Thymus (tissue), 11 donors: ENCODE measurements around the gene GHDC. TPM values are rescaled to one million over a fixed set of nuclear protein-coding genes. Genes with fewer than 3 reads are reported as not detected.
"Not testable (repeated sequence)": the region's sequence is repeated elsewhere in the genome, so short reads cannot be mapped to it uniquely, and the experiment has no call there.

Experiments
- DNase-seq, 9 donors: peaks; one replicate each; pipeline ENCODE4 v3.0.0-alpha.2; 2013; ENCODE audit warnings: low spot score in 9 of 9, low read depth in 6 of 9, missing footprints in 1 of 9
- H3K27ac ChIP-seq, 2 donors: one replicate each; pipeline ENCODE4 v1.5.1; 2013; ENCODE audit warnings: control low read depth in 1 of 2, low read depth in 1 of 2, low read length in 1 of 2, mild to moderate bottlenecking in 1 of 2, moderate library complexity in 1 of 2
- H3K27me3 ChIP-seq, 2 donors: one replicate each; pipeline ENCODE4 v1.5.1; 2013; ENCODE audit warnings: low read length in 1 of 2; ENCODE audit not compliant: control insufficient read depth in 2 of 2, insufficient read depth in 1 of 2
- H3K36me3 ChIP-seq, 2 donors: one replicate each; pipeline ENCODE4 v1.5.1; 2013; ENCODE audit warnings: low read length in 1 of 2, mild to moderate bottlenecking in 1 of 2, moderate library complexity in 1 of 2; ENCODE audit not compliant: control insufficient read depth in 2 of 2, insufficient read depth in 2 of 2
- H3K4me1 ChIP-seq, 2 donors: one replicate each; pipeline ENCODE4 v1.5.1; 2013; ENCODE audit warnings: low read length in 2 of 2; ENCODE audit not compliant: control insufficient read depth in 2 of 2, insufficient read depth in 2 of 2
- H3K4me3 ChIP-seq, 2 donors: one replicate each; pipeline ENCODE4 v1.5.1; 2013; ENCODE audit warnings: low read length in 2 of 2, control low read depth in 1 of 2, mild to moderate bottlenecking in 1 of 2
- H3K9me3 ChIP-seq, 2 donors: one replicate each; pipeline ENCODE4 v1.5.1; 2013; ENCODE audit warnings: low read length in 1 of 2, mild to moderate bottlenecking in 1 of 2; ENCODE audit not compliant: control insufficient read depth in 2 of 2, insufficient read depth in 1 of 2
- WGBS: extraction: QIAGEN DNeasy Blood & Tissue Kit; methylation state at CpG from one replicate; pipeline ENCODE4 v1.1.7; 2013; 5-methylcytosine and 5-hydroxymethylcytosine counted together
- polyA plus RNA-seq: library from polyadenylated mRNA; stranded (reverse); fragments of 200-250 nt; gene quantifications from one replicate; pipeline ENCODE4 v1.2.3, GENCODE V29; 2013
- total RNA-seq: library from RNA; stranded (reverse); fragments of 120-200 nt; gene quantifications from one replicate; pipeline ENCODE4 v1.2.4, GENCODE V29; 2013
- donor health status: healthy.

GHDC gene
- total and polyA plus RNA-seq, 2 donors = 8.6 to 19.6 TPM

DNA sequence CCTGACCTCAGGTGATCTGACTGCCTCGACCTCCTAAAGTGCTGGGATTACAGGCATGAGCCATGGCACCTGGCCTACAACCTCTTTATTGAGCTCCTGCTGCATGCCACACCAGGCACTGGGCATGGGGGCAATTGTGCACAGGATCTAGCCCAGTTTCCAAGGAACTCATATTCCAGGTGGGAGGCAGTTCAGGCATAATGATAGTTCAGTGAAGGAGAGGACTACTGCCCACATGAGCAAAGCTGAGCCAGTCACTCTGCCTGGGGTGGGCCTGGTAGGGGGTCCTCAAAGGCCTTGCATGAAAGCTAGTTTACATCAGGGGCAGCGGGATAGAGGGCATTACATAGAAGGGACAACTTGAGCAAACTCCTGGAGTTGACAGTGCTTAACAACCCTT, 6.5 kb downstream of the GHDC start:
- H3K4me3 ChIP-seq = no peak overlapping the region
- no peak overlapping the region for H3K27ac ChIP-seq
- H3K4me1 ChIP-seq = peaks cover 10 to 32% of the 10 kb centered on the region in 2 donors
- H3K36me3 ChIP-seq = peaks cover 0 to 2% of the 10 kb centered on the region in 2 donors
- DNase-seq = no peak
- WGBS = 95% methylated on average over 2 of the region's 2 CpGs
- peaks cover 0 to 16% of the 10 kb centered on the region in 2 donors for H3K27me3 ChIP-seq
- H3K9me3 ChIP-seq = no peaks in the 10 kb centered on the region

GRCh38 chr17:42186191-42186590, 8.1 kb downstream of the GHDC start:
- Histone ChIP-seq H3K27me3 (peaks cover 11 to 32% of the 10 kb centered on the region in 2 donors), H3K4me1 (peaks cover 15 to 36% of the 10 kb centered on the region in 2 donors)
- H3K27ac ChIP-seq, H3K4me3 ChIP-seq, H3K9me3 ChIP-seq, H3K36me3 ChIP-seq, DNase-seq: not testable (repeated sequence)
- 91% methylated on average over 5 of the region's 5 CpGs for WGBS

DNA sequence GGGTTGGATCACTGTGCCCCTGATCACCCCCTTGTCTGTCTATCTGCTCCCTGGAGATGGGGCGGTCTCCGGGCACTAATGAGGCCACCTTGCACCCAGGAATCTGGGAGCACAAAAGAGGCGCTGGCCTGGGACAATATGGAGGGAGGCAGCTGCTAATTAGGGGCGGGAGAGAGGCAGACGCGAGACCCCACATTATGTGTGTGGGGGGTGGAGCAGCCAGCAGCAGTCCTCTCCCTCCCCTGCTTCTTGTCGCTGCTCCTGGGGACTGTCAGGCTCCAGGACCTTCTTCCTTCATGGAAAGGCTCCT, 8.7 kb downstream of the GHDC start:
- DNase-seq = no peak
- Histone ChIP-seq H3K27me3 (peaks cover 17 to 38% of the 10 kb centered on the region in 2 donors), H3K27ac (no peak overlapping the region), H3K4me1 (peaks cover 18 to 42% of the 10 kb centered on the region in 2 donors), H3K4me3 (no peak overlapping the region), H3K36me3 (peaks cover 0 to 2% of the 10 kb centered on the region in 2 donors), H3K9me3 (peaks cover 0 to 5% of the 10 kb centered on the region in 2 donors)
- 94% methylated on average over 7 of the region's 7 CpGs for WGBS

DNA sequence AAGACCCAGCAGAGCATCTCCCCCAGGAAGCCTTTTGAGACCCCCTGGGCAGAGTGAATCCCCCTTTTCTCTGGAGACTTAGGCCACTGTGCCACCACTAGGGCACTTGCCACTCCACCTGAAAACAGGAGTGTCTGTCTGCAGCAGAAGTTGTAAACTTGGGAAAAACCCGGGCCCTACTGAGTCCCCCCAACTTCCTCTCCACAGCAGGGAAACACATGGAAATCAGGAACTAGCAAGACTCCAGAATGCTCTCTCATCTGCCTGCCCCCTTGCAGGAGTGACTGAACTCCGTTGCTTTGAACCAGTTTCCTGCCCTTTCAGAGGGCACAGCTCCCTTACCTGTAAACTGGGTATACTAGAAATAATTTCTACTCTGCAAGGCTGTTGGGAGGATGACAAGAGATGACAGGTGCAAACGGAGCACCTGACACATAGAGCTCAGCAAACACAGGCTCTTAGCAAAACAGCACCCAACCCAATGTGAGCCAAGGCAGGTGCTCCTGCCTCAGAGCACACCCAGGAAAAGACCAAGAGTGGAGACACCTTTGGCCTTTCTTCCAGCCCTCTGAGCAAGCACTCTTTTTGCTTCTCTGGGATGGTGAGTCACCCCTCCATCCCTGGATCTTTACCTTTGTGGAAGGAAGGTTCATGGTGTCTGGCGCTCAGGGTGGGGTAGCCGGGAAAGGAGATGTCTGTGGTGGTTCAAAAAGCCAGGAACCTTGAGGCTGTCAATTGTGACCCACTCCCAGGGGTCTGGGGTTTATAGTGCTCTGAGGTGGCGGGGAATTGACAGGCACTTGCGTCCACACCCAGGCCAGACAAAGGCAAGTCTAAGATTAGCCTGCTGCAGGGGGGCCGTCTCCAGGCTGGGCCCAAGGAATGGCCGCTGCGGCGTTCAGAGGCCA, 9.3 kb downstream of the GHDC start, which contains the start of gene HCRT:
TSS of gene HCRT (minus strand) at position 740 of the 908 bp plus-strand sequence. CDS start at position 653, 87 bp downstream.
- Histone ChIP-seq H3K36me3 (no peaks in the 10 kb centered on the region), H3K4me1 (peaks cover 18 to 48% of the 10 kb centered on the region in 2 donors), H3K27ac (peak within 1 kb of the TSS; percentile 51 to 53), H3K9me3 (peaks cover 0 to 6% of the 10 kb centered on the region in 2 donors), H3K4me3 (peak within 1 kb of the TSS; percentile 34 to 70), H3K27me3 (peaks cover 23 to 45% of the 10 kb centered on the region in 2 donors)
- DNase-seq = peak in 1 of 9 donors; percentile 45
- WGBS = 87% methylated on average over 11 of the region's 11 CpGs

- Histone ChIP-seq H3K27ac (peak overlapping the region; percentile 32 to 86), H3K4me3 (peak overlapping the region; percentile 58 to 70), H3K4me1 (peaks cover 18 to 49% of the 10 kb centered on the region in 2 donors), H3K36me3 (no peaks in the 10 kb centered on the region), H3K9me3 (peaks cover 0 to 10% of the 10 kb centered on the region in 2 donors), H3K27me3 (peaks cover 30 to 54% of the 10 kb centered on the region in 2 donors)
- WGBS = 7% methylated on average over 83 of the region's 83 CpGs
- peak; percentile 49 to 82 (median 64) for DNase-seq
Observed at GRCh38 chr17:42183741-42184711, 10.3 kb downstream of the GHDC start.

- WGBS = 73% methylated on average over 9 of the region's 9 CpGs
- Histone ChIP-seq H3K4me1 (peaks cover 18 to 43% of the 10 kb centered on the region in 2 donors), H3K9me3 (peaks cover 0 to 10% of the 10 kb centered on the region in 2 donors), H3K27me3 (peaks cover 33 to 63% of the 10 kb centered on the region in 2 donors), H3K4me3 (peak overlapping the region; percentile 58 to 70), H3K27ac (no peak overlapping the region), H3K36me3 (no peaks in the 10 kb centered on the region)
- DNase-seq = no peak
Observed at GRCh38 chr17:42182927-42183734, 11.2 kb downstream of the GHDC start.

- H3K36me3 ChIP-seq = no peaks in the 10 kb centered on the region
- H3K27me3 ChIP-seq = peaks cover 33 to 71% of the 10 kb centered on the region in 2 donors
- peaks cover 0 to 10% of the 10 kb centered on the region in 2 donors for H3K9me3 ChIP-seq
- H3K27ac ChIP-seq = no peak overlapping the region
- H3K4me1 ChIP-seq = peaks cover 18 to 43% of the 10 kb centered on the region in 2 donors
- no peak overlapping the region for H3K4me3 ChIP-seq
- 87% methylated on average over 2 of the region's 2 CpGs for WGBS
- DNase-seq = no peak
Observed at GRCh38 chr17:42181851-42182207, 12.5 kb downstream of the GHDC start.
